Loucy (cell line): ENCODE data around the gene PMEPA1.

Source experiments
- H2AFZ ChIP-seq: fragments of 200-600 bp; sonication (generic); 2 replicates; pipeline ENCODE4 v1.6.0; 2016; ENCODE audit warnings: antibody characterized with exemption, mild to moderate bottlenecking, low read length, moderate library complexity
- H3F3A ChIP-seq: fragments of 200-600 bp; 2 replicates; pipeline ENCODE4 v1.6.0; 2016; ENCODE audit warnings: antibody characterized with exemption, low read depth, mild to moderate bottlenecking
- H3K27me3 ChIP-seq: fragments of 200-600 bp; sonication (generic); 2 replicates; pipeline ENCODE4 v1.6.1; 2014; ENCODE audit warnings: low read length, mild to moderate bottlenecking; ENCODE audit not compliant: insufficient read depth, poor library complexity, severe bottlenecking
- H3K36me3 ChIP-seq: fragments of 200-600 bp; sonication (generic); 2 replicates; pipeline ENCODE4 v1.6.1; 2016; ENCODE audit warnings: low read length; ENCODE audit not compliant: insufficient read depth
- H3K4me1 ChIP-seq: fragments of 200-600 bp; sonication (generic); 2 replicates; pipeline ENCODE4 v1.5.1; 2014; ENCODE audit warnings: low read length, mild to moderate bottlenecking; ENCODE audit not compliant: insufficient read depth, poor library complexity, severe bottlenecking
- H3K4me2 ChIP-seq: fragments of 200-600 bp; sonication (generic); 2 replicates; pipeline ENCODE4 v1.6.0; 2014; ENCODE audit warnings: antibody characterized with exemption, low read length, low read depth, mild to moderate bottlenecking; ENCODE audit not compliant: poor library complexity, severe bottlenecking
- H3K4me3 ChIP-seq: fragments of 200-600 bp; sonication (generic); 2 replicates; pipeline ENCODE4 v1.5.1; 2014; ENCODE audit warnings: low read length, mild to moderate bottlenecking, mixed read lengths; ENCODE audit not compliant: poor library complexity, severe bottlenecking
- H3K79me2 ChIP-seq: fragments of 200-600 bp; sonication (generic); 2 replicates; pipeline ENCODE4 v1.6.1; 2014; ENCODE audit warnings: low read length; ENCODE audit not compliant: insufficient read depth
- H3K9ac ChIP-seq: fragments of 200-600 bp; sonication (generic); 2 replicates; pipeline ENCODE4 v1.6.0; 2014; ENCODE audit warnings: mild to moderate bottlenecking, low read depth, low read length, moderate library complexity; ENCODE audit not compliant: poor library complexity, severe bottlenecking
- H3K9me2 ChIP-seq: fragments of 200-600 bp; sonication (generic); replicated peaks from 2 replicates; pipeline ENCODE4 v1.6.1; 2016; ENCODE audit warnings: low read depth, low read length, mixed read lengths
- H3K9me3 ChIP-seq: fragments of 200-600 bp; sonication (generic); 2 replicates; pipeline ENCODE4 v1.6.1; 2014; ENCODE audit warnings: mild to moderate bottlenecking, antibody characterized with exemption, low read length, low read depth; ENCODE audit not compliant: insufficient read depth
- H4K20me1 ChIP-seq: fragments of 200-600 bp; sonication (generic); 2 replicates; pipeline ENCODE4 v1.6.0; 2014; ENCODE audit warnings: antibody characterized with exemption, low read length, mild to moderate bottlenecking; ENCODE audit not compliant: insufficient read depth, poor library complexity, severe bottlenecking
- CTCF ChIP-seq: fragments of 200-600 bp; sonication (generic); conservative IDR thresholded peaks from 2 replicates; pipeline ENCODE4 v1.5.1; 2014; ENCODE audit warnings: mild to moderate bottlenecking, antibody characterized with exemption, low read length
- EZH2phosphoT487 ChIP-seq: fragments of 200-600 bp; IDR thresholded peaks from 2 replicates; pipeline ENCODE4 v1.6.1; 2018; ENCODE audit warnings: antibody characterized with exemption, mild to moderate bottlenecking, moderate library complexity, borderline replicate concordance

Gene PMEPA1

DNA sequence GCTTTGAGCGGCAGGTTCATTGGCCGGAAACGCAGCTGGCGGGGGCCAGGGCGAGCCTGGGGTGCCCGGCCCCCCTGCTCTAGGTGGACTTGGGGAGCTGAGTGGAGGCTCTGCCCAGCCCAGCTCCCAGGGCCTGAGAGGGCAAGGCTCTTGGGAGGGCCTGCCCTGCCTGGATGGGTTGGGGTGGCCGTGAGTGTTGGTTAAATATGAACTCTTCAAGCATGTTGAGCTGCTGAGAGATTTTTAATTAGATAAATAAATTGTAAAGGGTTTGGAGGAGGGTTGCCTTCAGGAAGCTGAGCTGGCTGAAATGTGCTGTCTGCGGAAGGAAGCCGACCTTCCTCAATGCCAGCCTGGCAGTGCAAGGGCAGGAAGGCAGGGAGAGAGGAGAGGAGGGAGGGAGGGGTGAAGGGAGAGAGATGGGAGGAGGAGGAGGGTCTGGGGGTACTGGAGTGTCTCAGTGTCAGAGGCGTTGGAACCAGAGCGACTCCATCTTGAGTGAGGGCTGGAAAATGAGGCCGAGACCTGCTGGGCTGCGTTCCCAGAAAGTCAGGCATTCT, 39.4 kb upstream of the PMEPA1 start:
- peak overlapping the region; percentile 33 for H3K4me2 ChIP-seq
- H3K79me2 ChIP-seq: no peaks in the 10 kb centered on the region
- H3K9ac ChIP-seq: no peak overlapping the region
- no peaks in the 10 kb centered on the region for H3K9me3 ChIP-seq
- TF ChIP-seq CTCF (no peak), EZH2phosphoT487 (no peak)
- H4K20me1 ChIP-seq: no peaks in the 10 kb centered on the region
- H2AFZ ChIP-seq: no peak overlapping the region
- no peaks in the 10 kb centered on the region for H3F3A ChIP-seq
- H3K4me1 ChIP-seq: no peaks in the 10 kb centered on the region
- no peaks in the 10 kb centered on the region for H3K9me2 ChIP-seq
- no peaks in the 10 kb centered on the region for H3K36me3 ChIP-seq
- peak overlapping the region; percentile 45 for H3K4me3 ChIP-seq
- H3K27me3 ChIP-seq: no peaks in the 10 kb centered on the region

- Histone ChIP-seq H3K9me3 (no peaks in the 10 kb centered on the region), H3K4me2 (peak overlapping the region; percentile 33), H3K9me2 (no peaks in the 10 kb centered on the region), H3K36me3 (no peaks in the 10 kb centered on the region), H3K4me1 (no peaks in the 10 kb centered on the region), H3K9ac (no peak overlapping the region), H4K20me1 (no peaks in the 10 kb centered on the region), H3K27me3 (no peaks in the 10 kb centered on the region), H3K4me3 (peak overlapping the region; percentile 45), H3F3A (no peaks in the 10 kb centered on the region), H2AFZ (0 out of 2 replicates have a peak overlapping the region, but pooled peaks have one; percentile 18), H3K79me2 (no peaks in the 10 kb centered on the region)
- TF ChIP-seq CTCF: no peak
- TF ChIP-seq EZH2phosphoT487: no peak
These were observed 38.9 kb upstream of the PMEPA1 start for GRCh38 chr20:57748601-57749130.

DNA sequence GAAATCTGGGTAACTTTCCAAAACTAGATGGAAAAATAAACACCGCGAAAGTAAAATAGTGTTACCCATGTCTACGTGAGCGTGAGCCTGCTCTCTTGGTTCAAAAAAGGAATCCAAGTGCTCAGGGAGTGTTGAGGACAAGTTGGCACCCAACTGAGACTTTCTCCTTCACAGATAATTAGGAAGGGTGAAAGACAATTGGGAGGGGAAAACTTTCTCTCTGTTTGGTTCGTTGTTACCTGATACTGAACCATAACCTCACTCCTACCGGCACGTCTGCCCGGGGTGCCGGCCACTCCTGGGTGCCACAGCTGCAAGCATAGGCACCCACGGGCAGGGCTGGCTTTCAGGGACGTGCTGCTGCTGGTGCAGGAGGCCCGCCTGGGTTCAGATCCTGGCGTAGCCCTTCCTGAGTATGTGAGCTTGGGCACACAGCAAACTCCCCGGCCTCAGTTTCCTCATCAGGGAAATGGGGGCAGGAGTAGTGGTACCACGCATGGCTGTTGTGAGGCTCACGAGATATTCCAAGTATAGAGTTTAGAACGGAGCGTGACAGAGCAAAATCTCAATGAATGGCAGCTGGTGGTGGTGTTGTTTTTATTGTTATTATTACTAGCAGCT, 38.2 kb upstream of the PMEPA1 start:
- H2AFZ ChIP-seq: no peak overlapping the region
- H3K4me3 ChIP-seq: no peak overlapping the region

More for the DNA sequence above, 38.2 kb upstream of the PMEPA1 start:
- H4K20me1 ChIP-seq: no peaks in the 10 kb centered on the region
- H3K9me2 ChIP-seq: no peaks in the 10 kb centered on the region
- no peaks in the 10 kb centered on the region for H3K27me3 ChIP-seq
- no peaks in the 10 kb centered on the region for H3K79me2 ChIP-seq
- peak overlapping the region; percentile 33 for H3K4me2 ChIP-seq
- no peaks in the 10 kb centered on the region for H3K9me3 ChIP-seq
- no peak for TF ChIP-seq CTCF
- TF ChIP-seq EZH2phosphoT487: no peak
- H3K36me3 ChIP-seq: no peaks in the 10 kb centered on the region
- no peak overlapping the region for H3K9ac ChIP-seq
- H3F3A ChIP-seq: no peaks in the 10 kb centered on the region
- H3K4me1 ChIP-seq: no peaks in the 10 kb centered on the region
